HG03175 (cell line): ENCODE results near the gene CCDC198.

Source experiments
- ATAC-seq: cut with Tn5 transposase; IDR thresholded peaks from one replicate; pipeline ENCODE4 v1.9.1; 2021; ENCODE audit warnings: mild to moderate bottlenecking, moderate library complexity; ENCODE audit not compliant: unreplicated experiment

CCDC198 gene

GRCh38 chr14:57470909-57471308 lies 22.7 kb downstream of the CCDC198 start:
- ATAC-seq: no peak

DNA sequence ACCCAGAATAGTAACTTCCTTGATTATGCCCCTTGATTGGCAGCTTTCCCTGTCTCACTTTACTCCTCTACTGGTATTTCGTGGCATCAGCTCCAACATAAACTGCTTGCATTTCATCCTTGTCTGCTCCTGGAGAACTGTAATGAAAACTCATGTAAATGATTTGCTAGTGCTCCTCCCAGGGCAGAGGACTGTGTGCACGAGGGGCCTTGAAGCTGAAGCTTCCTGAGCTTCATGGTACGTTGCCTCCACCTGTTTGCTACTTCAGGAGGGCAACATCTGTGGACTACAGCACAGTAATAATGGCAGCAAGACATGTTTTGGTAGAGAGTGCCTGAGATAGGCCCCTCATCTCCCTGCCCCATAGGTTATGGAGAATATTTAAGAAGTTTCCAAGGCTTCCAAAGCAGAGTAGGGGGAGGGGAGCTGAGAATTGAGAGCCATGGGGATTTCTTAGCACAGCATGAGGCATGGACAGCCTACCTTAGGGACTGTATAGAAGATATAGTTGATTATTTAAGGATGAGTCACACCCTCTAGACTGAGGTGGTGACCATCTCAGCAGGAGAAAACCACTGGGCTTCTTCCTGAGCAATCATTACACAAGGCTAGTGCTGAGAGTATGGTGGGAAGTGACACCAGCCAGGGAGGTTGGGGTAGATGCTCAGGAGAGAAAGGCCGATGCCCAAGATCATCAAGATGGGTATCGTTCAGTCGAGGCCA lies 29.5 kb downstream of the CCDC198 start:
- ATAC-seq: peak; percentile 89

DNA sequence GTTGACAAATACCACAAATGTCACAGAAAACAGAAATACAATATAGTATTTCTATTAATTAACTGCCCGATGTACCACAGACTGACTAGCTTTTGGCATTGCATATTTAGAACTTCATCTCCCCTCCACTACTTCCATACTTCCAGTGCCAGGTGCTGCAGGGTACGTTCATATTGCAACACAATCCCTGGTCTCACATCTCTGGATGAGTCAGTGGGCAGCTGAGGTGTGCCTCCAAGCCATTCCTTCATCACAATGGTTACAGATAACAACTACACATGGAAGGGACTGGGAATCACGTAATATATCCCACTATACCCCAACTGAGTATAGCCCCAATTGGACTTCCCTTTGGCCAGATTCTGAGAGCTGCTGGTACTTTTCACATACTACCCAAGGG lies 31.1 kb downstream of the CCDC198 start:
- no peak for ATAC-seq

DNA sequence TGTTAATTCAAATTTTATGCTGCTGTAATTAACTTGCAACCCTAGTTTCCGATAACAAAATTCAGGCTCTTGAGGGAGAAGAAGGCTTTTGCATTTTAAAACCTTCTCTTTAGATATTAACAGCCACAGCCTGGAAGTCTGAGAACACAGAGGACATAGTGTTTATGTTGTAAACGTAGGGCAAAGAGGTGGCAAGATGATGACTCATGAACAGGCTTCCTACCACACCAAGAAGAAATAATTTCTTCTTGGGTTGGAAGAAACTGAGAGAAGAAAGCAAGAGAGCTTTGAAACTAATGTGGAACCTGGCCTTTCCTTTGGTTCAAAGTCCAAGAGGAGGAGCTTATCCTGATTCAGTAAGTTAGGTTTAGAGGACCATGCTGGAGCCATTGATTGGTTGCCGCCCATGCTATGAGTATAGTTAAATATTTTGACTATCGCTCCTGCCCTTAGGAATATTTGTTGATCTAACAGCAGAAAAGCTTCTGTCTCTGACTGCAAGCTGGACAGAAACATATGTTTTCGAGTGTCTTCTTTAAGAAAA lies 31.8 kb downstream of the CCDC198 start:
- no peak for ATAC-seq

DNA sequence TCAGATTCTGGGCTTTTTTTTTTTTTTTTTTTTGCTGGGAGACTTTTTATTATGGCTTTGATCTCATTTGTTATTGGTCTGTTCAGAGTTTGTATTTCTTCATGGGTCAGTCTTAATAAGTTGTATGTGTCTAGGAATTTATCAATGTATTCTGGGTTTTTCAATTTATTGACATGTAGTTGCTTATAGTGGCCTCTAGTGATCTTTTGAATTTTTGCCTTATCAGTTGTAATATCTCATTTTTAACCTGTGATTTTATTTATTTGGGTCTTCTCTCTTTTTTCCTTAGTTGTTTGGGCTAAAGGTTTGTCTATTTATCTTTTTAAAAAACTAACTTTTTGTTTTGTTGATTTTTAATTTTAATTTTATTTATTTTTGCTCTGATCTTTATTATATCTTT lies 57.7 kb downstream of the CCDC198 start:
- ATAC-seq: no peak

- ATAC-seq: no peak
These were observed 72.7 kb downstream of the CCDC198 start for GRCh38 chr14:57420986-57421385.

DNA sequence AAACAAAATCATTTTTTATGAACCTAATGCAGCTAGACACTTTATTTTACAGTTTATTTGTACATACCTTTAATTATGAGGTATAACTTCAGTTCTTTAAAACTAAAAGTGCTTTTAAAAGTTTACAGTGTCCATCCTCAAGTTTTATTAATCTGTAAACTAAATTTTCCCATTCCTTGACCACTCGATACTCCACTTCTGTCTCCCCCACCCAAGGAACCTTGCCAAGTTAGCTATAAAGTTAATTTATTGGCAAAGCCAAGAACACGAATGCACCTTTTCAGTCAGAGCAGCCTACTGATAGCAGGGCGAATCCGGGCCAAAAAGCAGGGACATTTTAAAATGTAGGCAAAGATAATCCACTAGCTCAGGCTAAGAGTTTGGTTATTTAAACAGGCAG lies 73.6 kb downstream of the CCDC198 start:
- ATAC-seq: no peak
